Spleen (tissue), 11 donors: ENCODE data around the gene MEX3D. TPM values are rescaled to one million over a fixed set of nuclear protein-coding genes. Genes with fewer than 3 reads are reported as not detected.

Experiments used
- DNase-seq: peaks from one replicate; pipeline ENCODE4 v3.0.0-alpha.2; 2020
- H3K27ac ChIP-seq, 8 donors: fragments of 200-600 bp; sonication (generic) in 7 of 8; 1 replicate in 4 of 8; 2 replicates in 4 of 8; pipeline versions ENCODE4 v1.5.0 to v1.8.0; 2016 to 2021; ENCODE audit warnings: inconsistent platforms in 4 of 8, mild to moderate bottlenecking in 4 of 8, moderate library complexity in 1 of 8
- H3K27me3 ChIP-seq, 7 donors: fragments of 200-600 bp; sonication (generic) in 6 of 7; replicated peaks in 1 of 7; 1 replicate in 4 of 7; 2 replicates in 3 of 7; pipeline versions ENCODE4 v1.5.0 to v1.8.0; 2016 to 2021; ENCODE audit warnings: inconsistent platforms in 3 of 7, mild to moderate bottlenecking in 1 of 7
- H3K36me3 ChIP-seq, 6 donors: fragments of 200-600 bp; sonication (generic) in 5 of 6; 1 replicate in 4 of 6; 2 replicates in 2 of 6; pipeline versions ENCODE4 v1.5.0 to v1.8.0; 2016 to 2021; ENCODE audit warnings: inconsistent platforms in 2 of 6
- H3K4me1 ChIP-seq, 6 donors: fragments of 200-600 bp; sonication (generic) in 5 of 6; 1 replicate in 3 of 6; 2 replicates in 3 of 6; pipeline versions ENCODE4 v1.5.0 to v1.8.0; 2016 to 2021; ENCODE audit warnings: inconsistent platforms in 3 of 6
- H3K4me3 ChIP-seq, 8 donors: fragments of 200-600 bp; sonication (generic) in 7 of 8; 1 replicate in 4 of 8; 2 replicates in 4 of 8; pipeline versions ENCODE4 v1.5.0 to v1.8.0; 2016 to 2021; ENCODE audit warnings: inconsistent platforms in 4 of 8, mild to moderate bottlenecking in 4 of 8, moderate library complexity in 2 of 8
- H3K9me3 ChIP-seq, 8 donors: fragments of 200-600 bp; sonication (generic) in 7 of 8; 1 replicate in 4 of 8; 2 replicates in 4 of 8; pipeline versions ENCODE4 v1.5.0 to v1.8.0; 2016 to 2021; ENCODE audit warnings: inconsistent platforms in 4 of 8
- POLR2A ChIP-seq, 3 donors: fragments of 450-650 bp; IDR thresholded peaks; one replicate each; pipeline ENCODE4 v1.5.1; 2017; ENCODE audit warnings: antibody characterized with exemption in 3 of 3, mild to moderate bottlenecking in 1 of 3
- POLR2AphosphoS5 ChIP-seq, 3 donors: sonication (generic); formaldehyde crosslinking; IDR thresholded peaks; one replicate each; pipeline ENCODE4 v1.5.1; 2017; ENCODE audit warnings: antibody characterized with exemption in 3 of 3
- WGBS, 5 donors: extraction: QIAGEN DNeasy Blood & Tissue Kit in 3 of 5; methylation state at CpG; one replicate each; pipeline versions ENCODE4 v1.1.5 to v1.1.7; 2013 to 2018; 5-methylcytosine and 5-hydroxymethylcytosine counted together
- intact Hi-C: fragments of 100-400 bp; cut with DNase I; formaldehyde crosslinking; loops from one replicate; pipeline ENCODE4 v1.15.0; 2023; ENCODE audit warnings: low total_unique reads
- polyA plus RNA-seq, 3 donors: library from polyadenylated mRNA; stranded (reverse); fragments of 200-250 nt; gene quantifications; one replicate each; pipeline ENCODE4 v1.2.1, GENCODE V29; 2013
- total RNA-seq, 7 donors: library from RNA; depleted of rRNA in 3 of 7; stranded (reverse); fragments of >200 nt in 3 of 7; fragmentation: NEBNext Ultra II Directional in 4 of 7; extraction: Animal tissue kit (Norgen Biotek cat#: 25700) in 4 of 7; gene quantifications; one replicate each; pipeline versions ENCODE4 v1.1.0 to v1.2.1, GENCODE V29; 2016 to 2021
- TF ChIP-seq, protein P1 (sequence below), 11 experiments: fragments of 200-600 bp in 7 of 11; fragments of 450-650 bp in 4 of 11; sonication (generic) in 4 of 11; IDR thresholded peaks in 8 of 11; conservative IDR thresholded peaks in 3 of 11; 1 replicate in 7 of 11; 2 replicates in 4 of 11; pipeline versions ENCODE4 v1.4.0 to v1.8.0; 2016 to 2021; ENCODE audit warnings: antibody characterized with exemption in 11 of 11, inconsistent platforms in 4 of 11, mild to moderate bottlenecking in 1 of 11
- donor health status: healthy with polysubstance abuse.
- donor health status: DM: no; HTN: no; CAD: no; lungs with moderate emphysema.
- donor health status: DM: no; HTN: no; CAD: no.
- donor health status: Bipolar disorder and iron deficiency.
- donor health status: healthy.
- donor health status: DM: no; HTN: no; CAD: no.
- donor health status: DM: yes; HTN: yes; CAD: no.

MEX3D gene
- total and polyA plus RNA-seq, 10 donors: 0.87 to 11.7 (median 6.0) TPM

- no peak for DNase-seq
Observed at GRCh38 chr19:1556390-1557070, 11.6 kb downstream of the MEX3D start.

GRCh38 chr19:1555487-1556389 lies 12.4 kb downstream of the MEX3D start:
- WGBS, 5 donors: 95 to 98% (median 97%) methylated on average over 59 to 121 of the region's 121 CpGs
- Histone ChIP-seq H3K9me3 (no peaks in the 10 kb centered on the region), H3K4me1 (peaks cover 0 to 9% (median 3%) of the 10 kb centered on the region in 6 donors), H3K27ac (no peak overlapping the region), H3K36me3 (peaks cover 0 to 19% (median 0%) of the 10 kb centered on the region in 6 donors), H3K4me3 (no peak overlapping the region), H3K27me3 (peaks cover 0 to 23% (median 0%) of the 10 kb centered on the region in 7 donors)
- intact Hi-C loops: no loop called here
- TF ChIP-seq POLR2A (IDR thresholded peaks at IDR 0.05): no peak
- no peak for TF ChIP-seq POLR2AphosphoS5 (IDR thresholded peaks at IDR 0.05)
- TF ChIP-seq, protein P1, sequence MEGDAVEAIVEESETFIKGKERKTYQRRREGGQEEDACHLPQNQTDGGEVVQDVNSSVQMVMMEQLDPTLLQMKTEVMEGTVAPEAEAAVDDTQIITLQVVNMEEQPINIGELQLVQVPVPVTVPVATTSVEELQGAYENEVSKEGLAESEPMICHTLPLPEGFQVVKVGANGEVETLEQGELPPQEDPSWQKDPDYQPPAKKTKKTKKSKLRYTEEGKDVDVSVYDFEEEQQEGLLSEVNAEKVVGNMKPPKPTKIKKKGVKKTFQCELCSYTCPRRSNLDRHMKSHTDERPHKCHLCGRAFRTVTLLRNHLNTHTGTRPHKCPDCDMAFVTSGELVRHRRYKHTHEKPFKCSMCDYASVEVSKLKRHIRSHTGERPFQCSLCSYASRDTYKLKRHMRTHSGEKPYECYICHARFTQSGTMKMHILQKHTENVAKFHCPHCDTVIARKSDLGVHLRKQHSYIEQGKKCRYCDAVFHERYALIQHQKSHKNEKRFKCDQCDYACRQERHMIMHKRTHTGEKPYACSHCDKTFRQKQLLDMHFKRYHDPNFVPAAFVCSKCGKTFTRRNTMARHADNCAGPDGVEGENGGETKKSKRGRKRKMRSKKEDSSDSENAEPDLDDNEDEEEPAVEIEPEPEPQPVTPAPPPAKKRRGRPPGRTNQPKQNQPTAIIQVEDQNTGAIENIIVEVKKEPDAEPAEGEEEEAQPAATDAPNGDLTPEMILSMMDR (IDR thresholded peaks at IDR 0.05 in 8 of 11, conservative IDR thresholded peaks at IDR 0.05 in 3 of 11): no peak
- no peak for DNase-seq

More at GRCh38 chr19:1556390-1557070, 11.6 kb downstream of the MEX3D start:
- no peaks in the 10 kb centered on the region for H3K9me3 ChIP-seq
- H3K4me1 ChIP-seq: peaks cover 0 to 11% (median 3%) of the 10 kb centered on the region in 6 donors
- H3K4me3 ChIP-seq: no peak overlapping the region
- intact Hi-C loops: no loop called here
- TF ChIP-seq, protein P1 (IDR thresholded peaks at IDR 0.05 in 8 of 11, conservative IDR thresholded peaks at IDR 0.05 in 3 of 11): no peak
- TF ChIP-seq POLR2A (IDR thresholded peaks at IDR 0.05): no peak
- TF ChIP-seq POLR2AphosphoS5 (IDR thresholded peaks at IDR 0.05): no peak
- 96 to 98% (median 98%) methylated on average over 31 to 66 of the region's 66 CpGs for WGBS, 5 donors
- peaks cover 0 to 19% (median 0%) of the 10 kb centered on the region in 6 donors for H3K36me3 ChIP-seq
- H3K27me3 ChIP-seq: peaks cover 0 to 15% (median 0%) of the 10 kb centered on the region in 7 donors
- no peak overlapping the region for H3K27ac ChIP-seq

GRCh38 chr19:1554968-1555367 lies 13.2 kb downstream of the MEX3D start:
- Histone ChIP-seq H3K9me3 (no peaks in the 10 kb centered on the region), H3K4me3 (no peak overlapping the region), H3K27me3 (peaks cover 0 to 27% (median 0%) of the 10 kb centered on the region in 7 donors), H3K36me3 (peaks cover 0 to 19% (median 0%) of the 10 kb centered on the region in 6 donors), H3K4me1 (peaks cover 0 to under 1% (median 0%) of the 10 kb centered on the region in 6 donors), H3K27ac (no peak overlapping the region)
- no peak for DNase-seq
- intact Hi-C loops: no loop called here
- WGBS, 5 donors: 91 to 96% (median 94%) methylated on average over 24 of the region's 24 CpGs
- TF ChIP-seq POLR2AphosphoS5 (IDR thresholded peaks at IDR 0.05) (no peak), POLR2A (IDR thresholded peaks at IDR 0.05) (no peak)
- TF ChIP-seq, protein P1 (IDR thresholded peaks at IDR 0.05 in 8 of 11, conservative IDR thresholded peaks at IDR 0.05 in 3 of 11): no peak
